ENCODE data around the gene TMC6. TPM values are rescaled to one million over a fixed set of nuclear protein-coding genes. Genes with fewer than 3 reads are reported as not detected.
A peak's percentile ranks its signal among the peaks of the same experiment; 100 is the strongest.

TMC6 gene
- total and polyA plus RNA-seq, 2 of the 13 experiments (the other 11 are each of a cell fraction or from before 2014, with no cell fraction given) = 48.4 to 99.1 TPM

- no peak overlapping the region for H3K4me3 ChIP-seq (replicated peaks in 1 of 3; ENCODE audit: insufficient read depth in 1 of 3, low read depth in 2 of 3, low read length in 3 of 3)
- WGBS (ENCODE audit: low lambda C conversion rate) = 96% methylated on average over 13 of the region's 13 CpGs
- H3K4me2 ChIP-seq (ENCODE audit: low read depth, low read length) = no peak overlapping the region
- in situ Hi-C loops (cut with HindIII; ENCODE audit: extremely low pct_ligation_motif_present, low pct_unique_long_range_greater_than_20kb) = no loop called here
- H3K27ac ChIP-seq (ENCODE audit: extremely low read length, insufficient read depth, low read length) = no peak overlapping the region
- no peak for FAIRE-seq
- H3K36me3 ChIP-seq (replicated peaks in 1 of 2; ENCODE audit: control insufficient read depth in 1 of 2, insufficient read depth in 2 of 2, low read length in 2 of 2) = peaks cover 13 to 43% of the 10 kb centered on the region in 2 experiments
- H3K9ac ChIP-seq (ENCODE audit: insufficient read depth, low read depth, low read length) = no peak overlapping the region
- no peak for DNase-seq (ENCODE audit: low spot score)
- BruUV-seq (replicated peaks) = no TSS peak
- no peaks in the 10 kb centered on the region for H4K20me1 ChIP-seq (ENCODE audit: insufficient read depth, low read length)
- H3K79me2 ChIP-seq (ENCODE audit: insufficient read depth, low read length) = no peaks in the 10 kb centered on the region
- no peak overlapping the region for H2AFZ ChIP-seq (ENCODE audit: low read length)
- POLR2A ChIA-PET = no interaction called here
- no peak for TF ChIP-seq MYC (CRISPR knock-in tag; IDR thresholded peaks at IDR 0.05; ENCODE audit: borderline replicate concordance)
- TF ChIP-seq ZNF687 (CRISPR knock-in tag; IDR thresholded peaks at IDR 0.05) = peak; percentile 15; the same call in 1 of the 2 replicates
- CTCF ChIA-PET (ENCODE audit: low intra/inter-chr PET ratio, low total read pairs) = no interaction called here
- no peaks in the 10 kb centered on the region for H3K27me3 ChIP-seq (ENCODE audit: control insufficient read depth in 1 of 2, insufficient read depth in 2 of 2, low read length in 2 of 2)
- H3K4me1 ChIP-seq (ENCODE audit: insufficient read depth, low read length) = no peaks in the 10 kb centered on the region
- intact Hi-C loops (cut with micrococcal nuclease; ENCODE audit: unreplicated experiment) = no loop called here
- ATAC-seq = no peak
- H3K9me3 ChIP-seq (ENCODE audit: low read length) = no peaks in the 10 kb centered on the region
These were observed 41.8 kb downstream of the TMC6 start for GRCh38 chr17:78086740-78087139.

DNA sequence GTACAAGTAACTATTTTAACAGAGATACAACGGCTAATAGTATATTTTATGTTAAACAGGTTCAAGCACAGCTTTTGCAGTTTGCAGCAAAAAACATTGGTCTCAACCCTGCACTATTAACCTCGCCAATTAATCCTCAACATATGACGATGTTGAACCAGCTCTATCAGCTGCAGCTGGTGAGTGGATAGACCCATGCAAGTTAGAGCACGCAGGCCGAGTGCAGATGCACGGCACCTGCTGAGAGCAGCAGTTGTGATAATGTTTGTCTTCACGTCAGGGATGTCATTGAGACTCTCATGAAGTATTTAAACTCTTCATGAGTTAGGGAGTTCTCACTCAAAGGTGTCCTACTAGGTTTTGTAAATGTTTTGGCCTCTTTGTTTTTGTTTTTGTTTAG lies 45.6 kb downstream of the TMC6 start:
- no peaks in the 10 kb centered on the region for H3K79me2 ChIP-seq (ENCODE audit: insufficient read depth, low read length)
- no peak overlapping the region for H3K4me2 ChIP-seq (ENCODE audit: low read depth, low read length)
- no peak overlapping the region for H2AFZ ChIP-seq (ENCODE audit: low read length)
- ChIA-PET CTCF (ENCODE audit: low intra/inter-chr PET ratio, low total read pairs) (no interaction called here), POLR2A (interaction anchor here (0.9 kb wide), 1 partner anchor 105 kb away, joined by 3 read pairs; no protein-coding TSS in a partner anchor)
- no peak overlapping the region for H3K9ac ChIP-seq (ENCODE audit: insufficient read depth, low read depth, low read length)
- FAIRE-seq (no peak), ATAC-seq (no peak), DNase-seq (ENCODE audit: low spot score) (no peak)
- no peak for TF ChIP-seq ZNF672 (CRISPR knock-in tag; IDR thresholded peaks at IDR 0.05)
- TF ChIP-seq, protein P1, sequence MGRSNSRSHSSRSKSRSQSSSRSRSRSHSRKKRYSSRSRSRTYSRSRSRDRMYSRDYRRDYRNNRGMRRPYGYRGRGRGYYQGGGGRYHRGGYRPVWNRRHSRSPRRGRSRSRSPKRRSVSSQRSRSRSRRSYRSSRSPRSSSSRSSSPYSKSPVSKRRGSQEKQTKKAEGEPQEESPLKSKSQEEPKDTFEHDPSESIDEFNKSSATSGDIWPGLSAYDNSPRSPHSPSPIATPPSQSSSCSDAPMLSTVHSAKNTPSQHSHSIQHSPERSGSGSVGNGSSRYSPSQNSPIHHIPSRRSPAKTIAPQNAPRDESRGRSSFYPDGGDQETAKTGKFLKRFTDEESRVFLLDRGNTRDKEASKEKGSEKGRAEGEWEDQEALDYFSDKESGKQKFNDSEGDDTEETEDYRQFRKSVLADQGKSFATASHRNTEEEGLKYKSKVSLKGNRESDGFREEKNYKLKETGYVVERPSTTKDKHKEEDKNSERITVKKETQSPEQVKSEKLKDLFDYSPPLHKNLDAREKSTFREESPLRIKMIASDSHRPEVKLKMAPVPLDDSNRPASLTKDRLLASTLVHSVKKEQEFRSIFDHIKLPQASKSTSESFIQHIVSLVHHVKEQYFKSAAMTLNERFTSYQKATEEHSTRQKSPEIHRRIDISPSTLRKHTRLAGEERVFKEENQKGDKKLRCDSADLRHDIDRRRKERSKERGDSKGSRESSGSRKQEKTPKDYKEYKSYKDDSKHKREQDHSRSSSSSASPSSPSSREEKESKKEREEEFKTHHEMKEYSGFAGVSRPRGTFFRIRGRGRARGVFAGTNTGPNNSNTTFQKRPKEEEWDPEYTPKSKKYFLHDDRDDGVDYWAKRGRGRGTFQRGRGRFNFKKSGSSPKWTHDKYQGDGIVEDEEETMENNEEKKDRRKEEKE (IDR thresholded peaks at IDR 0.05) = no peak
- no peak for TF ChIP-seq LCORL (IDR thresholded peaks at IDR 0.05)
- TF ChIP-seq LCORL (CRISPR knock-in tag; IDR thresholded peaks at IDR 0.05) = no peak
- TF ChIP-seq FOXA1 (IDR thresholded peaks at IDR 0.05) = no peak
- TF ChIP-seq FOXA1 (CRISPR knock-in tag; IDR thresholded peaks at IDR 0.05) = no peak
- TF ChIP-seq FOXA3 (CRISPR knock-in tag; IDR thresholded peaks at IDR 0.05) = no peak
- no peak for TF ChIP-seq SMAD3 (CRISPR knock-in tag; IDR thresholded peaks at IDR 0.05)
- no peak for TF ChIP-seq SP5 (CRISPR knock-in tag; IDR thresholded peaks at IDR 0.05; ENCODE audit: borderline replicate concordance, low read depth)
- no peak for TF ChIP-seq CHD2 (IDR thresholded peaks at IDR 0.05; ENCODE audit: low read depth, low read length)
- TF ChIP-seq DNMT3B (CRISPR knock-in tag; conservative IDR thresholded peaks at IDR 0.05) = no peak
- no peak for TF ChIP-seq POLR2AphosphoS5 (IDR thresholded peaks at IDR 0.05; ENCODE audit: low read depth, low read length)
- no peak for TF ChIP-seq GFI1 (CRISPR knock-in tag; IDR thresholded peaks at IDR 0.05; ENCODE audit: borderline replicate concordance)
- H3K9me3 ChIP-seq (ENCODE audit: low read length) = no peaks in the 10 kb centered on the region
- 94% methylated on average over 7 of the region's 7 CpGs for WGBS (ENCODE audit: low lambda C conversion rate)
- H3K36me3 ChIP-seq (replicated peaks in 1 of 2; ENCODE audit: control insufficient read depth in 1 of 2, insufficient read depth in 2 of 2, low read length in 2 of 2) = peaks cover 14 to 35% of the 10 kb centered on the region in 2 experiments
- no peaks in the 10 kb centered on the region for H3K27me3 ChIP-seq (ENCODE audit: control insufficient read depth in 1 of 2, insufficient read depth in 2 of 2, low read length in 2 of 2)
- BruUV-seq (replicated peaks) = no TSS peak
- H4K20me1 ChIP-seq (ENCODE audit: insufficient read depth, low read length) = no peaks in the 10 kb centered on the region
- intact Hi-C loops (cut with micrococcal nuclease; ENCODE audit: unreplicated experiment) = no loop called here
- in situ Hi-C loops (cut with HindIII; ENCODE audit: extremely low pct_ligation_motif_present, low pct_unique_long_range_greater_than_20kb) = no loop called here
- no peaks in the 10 kb centered on the region for H3K4me1 ChIP-seq (ENCODE audit: insufficient read depth, low read length)
- H3K4me3 ChIP-seq (replicated peaks in 1 of 3; ENCODE audit: insufficient read depth in 1 of 3, low read depth in 2 of 3, low read length in 3 of 3) = no peak overlapping the region
- no peak overlapping the region for H3K27ac ChIP-seq (ENCODE audit: extremely low read length, insufficient read depth, low read length)

All from HepG2 (cell line).